Measurements from ENCODE around the gene PALMD. TPM values are rescaled to one million over a fixed set of nuclear protein-coding genes. Genes with fewer than 3 reads are reported as not detected.
A peak's percentile ranks its signal among the peaks of the same experiment; 100 is the strongest.

Gene PALMD
- polyA plus RNA-seq, 3 donors: 2.0 to 3.6 (median 2.6) TPM

DNA sequence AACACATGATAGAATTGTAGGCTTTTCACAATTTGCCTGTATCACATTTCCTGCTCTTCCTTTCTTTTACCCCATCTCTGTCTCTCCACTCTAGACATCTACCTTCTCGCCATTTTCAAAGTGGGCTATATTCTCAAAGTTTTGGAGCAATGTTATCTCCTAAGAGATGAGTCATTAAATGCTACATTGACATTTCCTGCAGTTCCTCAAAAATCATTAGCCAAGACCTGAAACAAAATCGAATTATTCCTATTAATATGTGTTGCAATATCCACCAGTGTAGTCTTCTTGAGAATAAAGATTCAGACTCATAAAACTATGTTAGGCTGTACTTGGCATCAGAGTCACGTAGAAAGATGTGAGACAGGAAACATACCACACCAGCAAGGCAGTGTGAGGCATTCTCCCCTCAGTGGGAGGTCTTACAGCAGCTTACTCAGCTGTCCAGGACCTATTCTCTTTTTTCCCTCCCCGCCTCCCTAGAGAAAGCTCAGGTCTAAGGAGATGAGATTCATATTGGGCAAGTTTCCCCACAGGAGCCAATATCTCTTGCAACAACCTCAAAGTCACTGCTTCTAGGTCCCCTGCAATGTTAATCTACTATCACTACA, 81.8 kb downstream of the PALMD start:
- no peak for DNase-seq (ENCODE audit: extremely low read depth in 1 of 11, low read depth in 9 of 11, low spot score in 4 of 11)

DNA sequence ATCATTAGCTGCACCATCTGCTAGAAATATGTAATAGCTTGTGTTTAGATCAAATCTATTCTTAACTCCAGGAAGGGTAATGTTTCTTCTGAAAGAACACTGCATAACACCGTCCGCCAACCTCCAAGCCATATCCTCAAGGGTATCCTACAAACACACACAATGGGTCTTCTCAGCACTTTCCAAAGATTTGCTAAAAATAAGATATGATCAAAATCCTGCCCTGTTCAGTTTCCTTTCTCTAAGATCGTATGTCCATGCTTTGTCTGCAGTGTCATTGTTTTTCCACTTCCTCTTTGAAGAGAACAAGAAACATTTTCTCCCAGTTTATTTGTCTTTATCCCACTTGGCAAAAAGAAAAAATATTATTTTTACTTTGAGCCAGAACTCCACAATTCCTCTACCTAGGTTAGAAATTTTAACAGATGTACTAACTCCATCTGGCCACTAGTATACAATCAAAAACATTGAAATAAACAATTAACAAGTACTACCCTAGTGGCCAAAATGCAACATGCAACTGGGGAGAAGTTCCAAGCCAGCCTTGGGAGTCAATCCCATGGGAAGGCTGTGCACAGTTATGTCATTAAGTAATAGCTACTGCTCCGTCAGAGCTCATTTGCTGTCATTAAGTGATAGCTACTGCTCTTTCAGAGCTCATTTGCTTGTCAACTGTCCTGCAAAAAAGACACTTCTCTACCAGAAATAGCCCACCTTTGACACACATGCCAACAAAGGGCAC, 82.8 kb downstream of the PALMD start:
- no peak for DNase-seq (ENCODE audit: extremely low read depth in 1 of 11, low read depth in 9 of 11, low spot score in 4 of 11)

DNA sequence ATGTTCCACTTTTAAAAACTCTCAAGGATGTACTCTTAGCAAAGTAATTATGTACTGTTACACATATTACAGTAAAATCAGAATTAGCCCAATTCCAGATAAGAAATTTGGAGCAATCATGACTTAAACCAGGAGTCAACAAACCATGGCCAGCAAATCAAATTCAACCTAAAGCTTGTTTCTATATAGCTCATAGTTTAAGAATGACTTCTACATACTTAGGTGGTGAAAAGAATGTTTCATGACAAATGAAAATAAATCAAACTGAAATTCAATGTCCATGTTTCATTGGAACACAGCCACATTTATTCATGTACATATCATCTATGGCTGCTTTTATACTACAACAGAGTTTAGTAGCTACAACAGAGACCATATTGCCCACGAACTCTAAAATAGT, 85.5 kb downstream of the PALMD start:
- no peak for DNase-seq (ENCODE audit: extremely low read depth in 1 of 11, low read depth in 9 of 11, low spot score in 4 of 11)

DNA sequence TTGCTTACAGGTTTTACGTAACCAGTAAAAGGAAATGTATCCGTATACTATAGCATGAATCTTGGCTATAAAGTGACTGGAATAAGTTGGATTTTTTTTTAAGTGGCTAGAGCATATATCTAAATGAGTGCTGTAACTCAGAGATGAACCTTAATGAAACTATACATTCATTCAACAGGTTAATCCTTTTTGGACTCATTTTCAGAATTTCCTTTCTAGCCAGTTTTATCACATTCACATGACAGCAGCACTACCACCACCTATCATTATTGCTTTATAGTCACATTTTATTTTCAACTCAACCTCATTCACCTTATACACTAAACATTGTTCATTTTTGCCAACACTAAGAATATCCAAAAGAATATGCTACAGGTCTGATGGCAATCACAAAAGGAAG, 89.9 kb downstream of the PALMD start:
- no peak for DNase-seq (ENCODE audit: extremely low read depth in 1 of 11, low read depth in 9 of 11, low spot score in 4 of 11)

DNA sequence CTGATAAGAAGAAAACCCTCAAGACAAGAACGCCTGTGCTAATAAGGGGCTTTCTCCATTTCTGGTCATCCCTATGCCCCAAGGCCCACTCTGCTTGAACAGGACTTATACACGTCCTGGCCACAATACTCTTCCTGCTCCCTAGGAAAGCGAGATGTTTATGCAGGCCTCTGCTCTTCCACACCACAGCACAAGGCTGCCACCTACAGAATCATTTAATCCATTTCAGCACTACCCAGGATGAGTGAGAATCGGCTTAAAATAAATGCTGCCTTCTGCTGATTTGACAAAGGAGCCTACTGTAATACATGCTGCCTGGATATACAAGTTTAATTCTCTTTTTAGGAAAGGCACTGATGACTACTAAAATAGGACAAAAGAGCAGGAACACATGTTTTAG, 91.1 kb downstream of the PALMD start:
- peak in 6 of 11 donors; percentile 13 to 28 (median 18) for DNase-seq (ENCODE audit: extremely low read depth in 1 of 11, low read depth in 9 of 11, low spot score in 4 of 11)

DNA sequence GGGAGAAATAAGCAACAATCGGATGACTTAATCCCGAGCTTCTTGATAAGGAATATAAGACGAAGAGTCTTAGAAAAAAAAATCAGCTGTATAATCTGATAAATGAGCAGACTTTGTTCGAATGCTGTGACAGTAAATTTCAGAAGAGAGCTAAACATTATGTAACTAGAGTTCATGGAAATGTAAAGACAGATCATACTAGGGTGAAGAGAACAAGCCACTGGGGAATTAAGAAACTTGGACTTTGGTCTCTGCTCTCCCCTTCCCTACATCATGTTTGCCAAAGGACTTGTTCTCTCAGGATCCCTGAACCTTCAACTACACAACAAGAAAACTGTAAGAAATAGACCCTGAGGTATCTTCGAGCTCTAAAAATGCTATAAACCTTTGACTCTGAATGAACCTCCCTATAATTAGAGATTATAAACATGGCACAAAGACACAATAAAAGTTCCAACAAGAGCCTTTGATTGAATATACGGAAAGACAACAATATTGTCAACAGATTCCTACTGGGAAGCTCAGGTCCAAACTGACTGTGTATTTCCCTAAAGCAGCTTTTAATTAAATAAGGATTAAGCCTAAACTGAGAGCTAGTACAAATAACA, 93.0 kb downstream of the PALMD start:
- DNase-seq (ENCODE audit: extremely low read depth in 1 of 11, low read depth in 9 of 11, low spot score in 4 of 11): no peak

DNA sequence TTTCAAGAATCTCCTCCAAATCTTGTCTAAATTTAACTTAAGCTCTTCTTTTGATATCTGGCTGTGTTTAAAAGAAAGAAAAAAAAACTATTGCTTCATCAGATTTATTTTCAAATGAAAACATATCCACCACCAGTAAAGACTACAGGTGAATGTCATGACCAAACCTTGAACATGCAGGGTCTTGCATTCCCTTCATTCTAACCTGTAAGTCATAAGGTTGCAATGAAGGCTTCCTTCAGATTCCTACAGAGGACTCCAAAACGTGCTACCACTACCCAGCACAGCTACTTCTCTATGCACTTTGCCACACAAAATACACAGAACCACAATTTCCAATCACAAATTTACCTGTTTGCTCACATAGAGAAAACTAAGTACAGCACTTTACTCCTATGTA, 94.2 kb downstream of the PALMD start:
- DNase-seq (ENCODE audit: extremely low read depth in 1 of 11, low read depth in 9 of 11, low spot score in 4 of 11): no peak

Other genes with a start within 250 kb of the PALMD start
- 10 to 100 TPM in 1 of 3 donors, 1 to 10 TPM in 2; 8.3 to 10.8 (median 8.5) TPM for gene FRRS1, start 120.5 kb downstream of the PALMD start, polyA plus RNA-seq (ENCODE audit: insufficient read length in 3 of 3)
- 10 to 100 TPM; 26.3 to 32.2 (median 30.3) TPM for gene AGL, start 204.2 kb downstream of the PALMD start, polyA plus RNA-seq (ENCODE audit: insufficient read length in 3 of 3)

Measured in renal cortex interstitium (tissue), 11 donors.